Epithelial cell of proximal tubule (primary cell): Measurements from ENCODE around the gene USP40. TPM values are rescaled to one million over a fixed set of nuclear protein-coding genes. Genes with fewer than 3 reads are reported as not detected.

ENCODE experiments used
- DNase-seq: peaks from one replicate; pipeline ENCODE4 v3.0.0-alpha.2; 2011; ENCODE audit warnings: low read depth
- H3K4me3 ChIP-seq: 2 replicates; pipeline ENCODE4 v1.5.1; 2011; ENCODE audit warnings: low read depth, mild to moderate bottlenecking, low read length
- total RNA-seq: library from RNA; depleted of rRNA; stranded (reverse); fragments of >200 nt; gene quantifications from 2 replicates; pipeline ENCODE4 v1.2.3, GENCODE V29; 2015
- TF ChIP-seq, protein P1 (sequence below): conservative IDR thresholded peaks from 2 replicates; pipeline ENCODE4 v1.5.1; 2012; ENCODE audit warnings: low read depth, mild to moderate bottlenecking, low read length

The USP40 gene
- total RNA-seq, 1 donor from 2014 or later = 33.6 TPM

DNA sequence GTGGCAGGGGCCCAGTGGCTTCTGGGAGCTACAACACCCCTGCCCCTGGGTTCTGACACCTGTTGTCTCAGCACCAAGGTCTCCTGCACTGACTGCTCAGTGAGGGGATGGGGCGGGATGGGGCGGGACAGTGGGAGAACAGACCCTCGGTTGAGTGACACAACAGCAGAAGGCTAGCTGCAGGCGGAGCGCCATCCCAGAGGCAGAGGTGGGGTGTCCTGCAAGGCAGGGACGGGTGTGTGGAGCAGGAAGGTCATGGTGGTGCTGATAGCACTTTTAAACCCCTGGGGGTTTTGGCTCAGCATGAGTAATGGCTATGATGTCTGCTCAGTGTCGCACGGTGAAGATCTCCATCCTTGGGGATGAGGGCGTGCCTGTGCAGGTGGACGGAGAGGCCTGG is 107.2 kb downstream of the USP40 start:
- DNase-seq = no peak
- TF ChIP-seq, protein P1, sequence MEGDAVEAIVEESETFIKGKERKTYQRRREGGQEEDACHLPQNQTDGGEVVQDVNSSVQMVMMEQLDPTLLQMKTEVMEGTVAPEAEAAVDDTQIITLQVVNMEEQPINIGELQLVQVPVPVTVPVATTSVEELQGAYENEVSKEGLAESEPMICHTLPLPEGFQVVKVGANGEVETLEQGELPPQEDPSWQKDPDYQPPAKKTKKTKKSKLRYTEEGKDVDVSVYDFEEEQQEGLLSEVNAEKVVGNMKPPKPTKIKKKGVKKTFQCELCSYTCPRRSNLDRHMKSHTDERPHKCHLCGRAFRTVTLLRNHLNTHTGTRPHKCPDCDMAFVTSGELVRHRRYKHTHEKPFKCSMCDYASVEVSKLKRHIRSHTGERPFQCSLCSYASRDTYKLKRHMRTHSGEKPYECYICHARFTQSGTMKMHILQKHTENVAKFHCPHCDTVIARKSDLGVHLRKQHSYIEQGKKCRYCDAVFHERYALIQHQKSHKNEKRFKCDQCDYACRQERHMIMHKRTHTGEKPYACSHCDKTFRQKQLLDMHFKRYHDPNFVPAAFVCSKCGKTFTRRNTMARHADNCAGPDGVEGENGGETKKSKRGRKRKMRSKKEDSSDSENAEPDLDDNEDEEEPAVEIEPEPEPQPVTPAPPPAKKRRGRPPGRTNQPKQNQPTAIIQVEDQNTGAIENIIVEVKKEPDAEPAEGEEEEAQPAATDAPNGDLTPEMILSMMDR = no peak
- H3K4me3 ChIP-seq = no peak overlapping the region

DNA sequence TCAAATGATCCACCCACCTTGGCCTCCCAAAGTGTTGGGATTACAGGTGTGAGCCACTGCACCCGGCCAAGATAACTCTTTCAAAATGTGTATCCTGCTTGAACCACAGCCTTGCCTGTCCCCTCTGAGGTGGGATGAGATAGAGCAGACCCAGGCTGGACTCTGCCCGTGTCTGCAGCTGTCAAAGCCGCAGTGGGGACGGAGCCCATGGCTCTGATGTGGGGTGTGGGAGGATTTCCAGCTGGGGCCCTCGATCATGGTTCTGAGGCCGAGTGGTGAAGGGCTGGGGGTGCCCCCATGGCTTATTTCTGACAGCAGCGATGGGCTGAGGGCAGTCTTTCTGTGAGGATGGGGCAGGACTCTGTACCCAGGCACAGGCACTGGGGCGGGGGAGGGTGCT is 107.8 kb downstream of the USP40 start:
- TF ChIP-seq, protein P1 = no peak
- DNase-seq = no peak
- H3K4me3 ChIP-seq = no peak overlapping the region

DNA sequence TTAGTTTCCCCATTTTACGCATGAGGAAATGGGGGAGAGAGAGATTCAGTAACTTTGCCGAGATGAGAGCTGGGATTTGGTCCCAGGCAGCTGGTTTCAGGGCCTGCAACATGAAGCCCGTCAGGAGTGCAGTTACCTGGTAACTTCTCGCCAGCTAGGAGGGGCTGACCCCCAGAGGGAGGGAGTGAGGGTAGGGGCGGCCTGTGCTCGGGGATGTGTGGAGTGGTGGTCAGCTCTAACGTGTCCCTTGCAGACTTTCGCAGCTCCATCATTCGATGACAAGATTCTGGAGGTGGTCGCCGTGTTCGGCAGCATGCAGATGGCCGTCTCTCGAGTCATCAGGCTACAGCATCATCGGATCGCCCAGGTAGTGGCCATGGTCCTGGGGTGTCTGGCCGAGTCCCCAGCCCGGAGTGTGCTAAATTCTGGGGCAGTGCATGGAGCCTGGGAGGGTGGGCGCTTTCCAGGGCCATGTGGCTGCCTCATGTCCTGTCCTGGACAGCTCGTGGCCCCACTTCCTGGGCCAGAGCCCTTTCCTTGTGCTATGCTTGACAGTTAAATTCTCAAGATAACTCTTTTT is 108.5 kb downstream of the USP40 start:
- no peak overlapping the region for H3K4me3 ChIP-seq
- TF ChIP-seq, protein P1 = no peak
- DNase-seq = no peak

DNA sequence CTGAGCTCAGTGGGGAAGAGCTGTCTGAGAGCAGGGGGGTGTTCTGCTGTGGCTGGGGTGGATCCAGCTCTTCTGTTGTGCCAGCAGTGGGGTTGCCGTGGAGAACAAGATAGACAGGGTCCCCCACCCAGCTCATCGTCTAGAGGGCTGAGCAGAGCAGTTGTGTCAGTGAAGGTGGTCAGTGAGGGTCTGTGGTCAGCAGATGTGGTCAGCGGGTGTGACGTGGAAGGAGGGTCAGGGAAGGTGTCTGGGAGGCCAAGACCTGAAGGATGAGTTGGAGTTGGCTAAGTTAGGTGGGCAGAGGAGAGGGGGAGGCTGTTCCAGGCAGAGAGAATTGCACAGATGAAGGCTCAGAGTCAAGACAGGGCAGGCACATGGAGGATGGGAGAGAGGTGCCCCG is 109.2 kb downstream of the USP40 start:
- TF ChIP-seq, protein P1 = no peak
- no peak for DNase-seq
- H3K4me3 ChIP-seq = no peak overlapping the region

DNA sequence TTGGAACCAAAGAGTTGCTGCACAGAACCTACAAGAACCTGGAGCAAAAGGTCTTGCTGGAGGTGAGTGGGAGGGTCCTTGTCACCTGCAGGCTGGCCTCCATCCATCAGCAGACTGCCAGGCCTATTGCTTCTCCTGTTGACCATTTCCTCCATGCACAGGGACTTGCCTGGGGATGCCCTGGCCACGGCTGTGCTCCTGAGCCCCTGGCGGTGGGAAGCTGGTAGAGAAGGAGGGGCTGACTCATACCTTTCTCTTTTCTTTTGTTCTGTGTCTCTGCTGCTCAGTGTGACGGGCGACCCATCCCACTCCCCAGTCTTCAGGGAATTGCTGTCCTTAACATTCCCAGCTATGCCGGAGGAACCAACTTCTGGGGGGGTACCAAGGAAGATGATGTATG is 109.6 kb downstream of the USP40 start:
- H3K4me3 ChIP-seq = no peak overlapping the region
- DNase-seq = no peak
- TF ChIP-seq, protein P1 = no peak

DNA sequence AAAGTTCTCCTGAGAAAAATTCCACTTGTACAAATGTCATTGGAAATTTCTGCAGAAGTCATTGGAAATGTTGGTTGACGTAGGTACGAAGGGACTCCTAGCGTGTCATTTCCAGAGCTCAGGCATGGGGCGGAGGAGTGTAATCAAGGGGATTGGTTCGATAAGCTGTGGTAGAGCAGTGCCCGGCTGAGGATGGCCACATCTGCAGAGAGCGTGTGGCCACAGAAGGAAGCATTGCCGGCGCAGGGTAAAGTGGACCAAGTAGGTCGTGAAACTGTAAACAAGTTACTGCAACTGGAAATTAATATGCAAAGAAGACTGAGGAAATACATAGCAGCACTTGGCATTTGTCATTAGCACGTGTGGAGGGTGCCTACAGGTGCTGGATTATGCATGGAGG is 110.5 kb downstream of the USP40 start:
- no peak overlapping the region for H3K4me3 ChIP-seq
- DNase-seq = no peak
- TF ChIP-seq, protein P1 = no peak

DNA sequence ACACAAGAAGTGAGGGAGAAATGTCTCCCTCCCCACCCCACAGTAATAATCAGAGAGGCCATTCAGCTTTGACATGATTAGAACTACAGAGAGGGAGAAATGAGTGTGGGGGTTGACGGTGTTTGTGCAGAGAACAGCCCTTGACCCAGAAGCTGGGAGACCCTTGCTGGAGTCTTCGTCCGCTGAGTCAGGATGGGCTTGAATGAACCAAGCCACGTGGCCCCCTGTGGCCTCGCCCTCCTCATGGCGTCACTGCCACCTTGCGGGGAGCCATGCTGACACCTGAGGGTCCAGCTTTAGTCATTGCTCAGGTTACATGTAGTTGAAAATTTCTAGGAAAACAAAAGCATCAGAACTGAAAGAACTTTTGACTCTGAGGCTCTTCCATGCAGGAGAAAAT is 111.1 kb downstream of the USP40 start:
- no peak overlapping the region for H3K4me3 ChIP-seq
- no peak for DNase-seq
- TF ChIP-seq, protein P1 = no peak
